Ovary (tissue), 3 donors: Measurements from ENCODE around the gene RPS6KB1.

ENCODE experiments used
- EP300 ChIP-seq: sonication (generic); formaldehyde crosslinking; IDR thresholded peaks from one replicate; pipeline ENCODE4 v1.6.1; 2017; ENCODE audit warnings: antibody characterized with exemption
- POLR2A ChIP-seq: fragments of 450-650 bp; IDR thresholded peaks from one replicate; pipeline ENCODE4 v1.6.1; 2017; ENCODE audit warnings: antibody characterized with exemption, mild to moderate bottlenecking, moderate library complexity
- TF ChIP-seq, protein P1 (sequence below), 3 donors: fragments of 450-650 bp in 2 of 3; fragments of 200-600 bp in 1 of 3; IDR thresholded peaks; one replicate each; pipeline versions ENCODE4 v1.5.1 to v1.8.0; 2016 to 2022; ENCODE audit warnings: antibody characterized with exemption in 3 of 3, mild to moderate bottlenecking in 1 of 3
- donor health status: DM: no; HTN: no; CAD: no.

DNA sequence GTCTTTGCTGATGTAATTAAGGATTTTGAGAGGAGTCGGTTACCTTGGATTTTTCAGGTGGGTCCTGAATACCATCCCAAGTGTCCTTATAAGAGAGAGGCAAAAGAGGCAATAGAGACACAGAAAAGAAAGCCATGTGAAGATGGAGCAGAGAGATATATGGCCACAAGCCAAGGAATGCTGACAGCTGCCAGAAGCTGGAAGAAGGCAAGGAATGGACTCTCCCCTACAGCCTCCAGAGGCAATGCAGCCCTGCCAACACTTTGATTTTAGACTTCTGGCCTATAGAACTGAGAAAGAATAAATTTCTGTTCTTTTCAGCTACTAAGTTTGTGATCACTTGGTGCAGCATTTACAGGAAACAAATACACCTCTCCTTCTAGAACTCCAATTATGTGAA lies 79.9 kb downstream of the RPS6KB1 start:
- TF ChIP-seq, protein P1, sequence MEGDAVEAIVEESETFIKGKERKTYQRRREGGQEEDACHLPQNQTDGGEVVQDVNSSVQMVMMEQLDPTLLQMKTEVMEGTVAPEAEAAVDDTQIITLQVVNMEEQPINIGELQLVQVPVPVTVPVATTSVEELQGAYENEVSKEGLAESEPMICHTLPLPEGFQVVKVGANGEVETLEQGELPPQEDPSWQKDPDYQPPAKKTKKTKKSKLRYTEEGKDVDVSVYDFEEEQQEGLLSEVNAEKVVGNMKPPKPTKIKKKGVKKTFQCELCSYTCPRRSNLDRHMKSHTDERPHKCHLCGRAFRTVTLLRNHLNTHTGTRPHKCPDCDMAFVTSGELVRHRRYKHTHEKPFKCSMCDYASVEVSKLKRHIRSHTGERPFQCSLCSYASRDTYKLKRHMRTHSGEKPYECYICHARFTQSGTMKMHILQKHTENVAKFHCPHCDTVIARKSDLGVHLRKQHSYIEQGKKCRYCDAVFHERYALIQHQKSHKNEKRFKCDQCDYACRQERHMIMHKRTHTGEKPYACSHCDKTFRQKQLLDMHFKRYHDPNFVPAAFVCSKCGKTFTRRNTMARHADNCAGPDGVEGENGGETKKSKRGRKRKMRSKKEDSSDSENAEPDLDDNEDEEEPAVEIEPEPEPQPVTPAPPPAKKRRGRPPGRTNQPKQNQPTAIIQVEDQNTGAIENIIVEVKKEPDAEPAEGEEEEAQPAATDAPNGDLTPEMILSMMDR (IDR thresholded peaks at IDR 0.05): no peak
- TF ChIP-seq POLR2A: no peak
- no peak for TF ChIP-seq EP300
